HL-60/S4 (cell line): ENCODE data around the gene SPG7.
"Not testable (repeated sequence)": the region's sequence is repeated elsewhere in the genome, so short reads cannot be mapped to it uniquely, and the experiment has no call there.

Experiments
- in situ Hi-C: fragments of 300-500 bp; cut with MboI; formaldehyde crosslinking; loops from 2 replicates; pipeline ENCODE4 v1.14.3; 2022; ENCODE audit warnings: low sequenced_read_pairs

Gene SPG7

DNA sequence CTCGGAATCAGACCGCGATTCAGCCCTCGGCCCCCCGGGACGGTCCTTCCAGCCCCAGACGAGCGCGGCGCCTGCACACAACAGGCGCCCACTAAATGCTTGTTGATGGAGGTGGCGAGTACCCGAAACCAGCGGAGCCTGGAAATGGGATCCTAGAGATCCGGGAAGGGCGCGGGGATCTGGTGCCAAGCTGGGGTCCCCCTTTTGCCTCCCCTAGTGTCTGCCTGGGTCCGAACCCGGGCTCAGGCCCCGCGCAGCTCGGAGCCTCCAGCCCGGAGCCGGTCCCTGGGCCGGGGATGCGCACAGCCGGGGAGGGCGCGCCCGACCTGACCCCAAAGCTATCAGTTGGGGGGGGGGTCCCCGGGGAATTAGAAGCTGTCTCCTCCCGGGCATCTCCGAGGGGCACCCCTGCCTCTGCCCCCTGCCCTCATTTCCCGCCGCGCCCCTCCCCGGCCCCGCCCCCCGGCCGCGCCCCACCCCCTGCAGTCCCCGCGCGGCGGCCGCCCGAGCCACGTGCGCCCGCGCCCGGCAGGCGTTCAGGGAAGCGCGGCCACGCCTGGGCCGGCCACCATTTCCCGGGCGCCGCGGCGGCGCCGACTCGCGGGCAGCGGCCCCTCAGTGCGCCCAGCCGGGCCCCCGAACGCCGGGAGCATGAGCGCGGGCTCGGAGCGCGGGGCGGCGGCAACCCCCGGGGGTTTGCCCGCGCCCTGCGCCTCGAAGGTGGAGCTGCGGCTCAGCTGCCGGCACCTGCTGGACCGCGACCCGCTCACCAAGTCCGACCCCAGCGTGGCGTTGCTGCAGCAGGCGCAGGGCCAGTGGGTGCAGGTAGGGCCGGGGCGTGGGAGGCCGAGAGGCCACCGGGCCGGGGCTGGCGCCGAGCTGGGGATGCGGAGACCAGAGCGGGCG lies 67.3 kb downstream of the SPG7 start, which contains the start of gene CPNE7:
Gene CPNE7, plus strand, starts transcription at position 512 of the 906 bp plus-strand sequence. Its CDS starts 140 bp downstream, at position 652.
- in situ Hi-C loops: no loop called here

DNA sequence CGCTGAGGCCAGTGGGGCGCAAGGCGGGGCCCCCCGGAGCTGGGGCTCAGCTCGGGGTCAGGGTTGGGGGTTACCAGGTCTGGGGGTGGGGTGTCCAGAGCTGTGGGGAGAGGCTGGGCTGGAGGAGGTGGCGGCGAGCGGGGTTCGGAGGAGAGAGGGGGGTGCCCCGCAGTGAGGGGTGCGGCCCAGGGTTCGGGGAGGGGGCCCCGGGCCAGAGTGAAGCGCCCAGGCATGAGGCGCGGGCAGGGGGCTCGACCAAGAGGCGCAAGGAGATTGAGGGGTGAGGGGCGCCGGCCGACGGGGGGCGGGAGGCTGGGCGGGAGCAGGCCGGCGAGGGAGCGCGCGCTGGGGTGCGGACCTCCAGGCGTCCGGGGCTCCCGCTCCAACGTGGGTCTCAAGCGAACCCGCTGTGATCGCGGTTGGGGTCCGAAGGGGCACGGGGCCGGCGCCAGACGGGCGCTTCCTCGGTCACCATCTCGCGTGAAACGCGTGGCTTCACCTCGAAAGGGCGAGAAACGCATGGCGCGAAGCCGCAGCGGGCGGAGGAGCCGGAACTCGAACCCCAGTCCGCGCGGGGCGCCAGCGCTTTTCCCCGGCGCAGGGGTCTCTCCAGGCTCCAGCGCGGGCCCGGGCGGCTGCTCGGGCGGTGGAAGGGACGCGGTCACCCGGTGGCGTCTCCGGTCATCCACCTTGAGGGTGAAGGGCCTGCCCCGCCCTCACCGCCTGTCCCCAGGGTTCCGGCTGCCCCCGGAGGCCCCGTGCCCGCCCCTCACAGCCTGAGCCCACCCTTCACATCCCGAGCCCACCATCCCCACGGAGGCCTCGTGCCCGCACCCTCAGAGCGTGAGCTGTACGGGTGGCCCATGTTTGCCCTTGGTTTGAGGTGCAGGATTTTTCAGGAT lies 68.2 kb downstream of the SPG7 start:
- in situ Hi-C loops: no loop called here

DNA sequence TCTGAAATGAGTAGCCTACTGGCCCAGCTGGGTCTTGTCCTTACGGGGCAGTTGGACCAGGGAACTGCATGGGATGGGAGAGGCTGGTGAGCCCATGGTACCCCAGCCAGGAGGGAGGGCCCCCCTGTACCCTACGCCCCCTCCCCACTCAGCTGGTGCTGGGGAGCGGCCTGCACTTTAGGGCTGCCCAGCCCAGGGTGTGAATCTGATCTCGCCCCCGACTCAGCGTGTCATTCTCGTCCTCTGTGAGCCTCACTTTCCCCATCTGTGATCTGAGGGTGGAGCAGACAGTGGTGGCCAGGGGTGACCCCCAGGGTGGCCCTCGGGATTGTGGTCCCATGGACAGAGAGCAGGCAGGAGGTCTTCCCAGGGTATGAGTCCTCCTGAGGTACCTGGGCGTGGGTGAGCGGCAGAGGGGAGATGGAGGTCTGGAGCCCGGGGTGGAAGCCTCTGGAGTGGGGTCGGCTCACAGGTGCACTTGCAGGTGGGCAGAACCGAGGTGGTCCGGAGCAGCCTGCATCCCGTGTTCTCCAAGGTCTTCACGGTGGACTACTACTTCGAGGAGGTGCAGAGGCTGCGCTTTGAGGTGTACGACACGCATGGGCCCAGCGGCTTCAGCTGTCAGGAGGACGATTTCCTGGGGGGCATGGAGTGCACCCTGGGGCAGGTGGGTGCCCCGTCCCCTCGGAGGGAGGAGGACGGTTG lies 69.0 kb downstream of the SPG7 start:
- in situ Hi-C loops: no loop called here

DNA sequence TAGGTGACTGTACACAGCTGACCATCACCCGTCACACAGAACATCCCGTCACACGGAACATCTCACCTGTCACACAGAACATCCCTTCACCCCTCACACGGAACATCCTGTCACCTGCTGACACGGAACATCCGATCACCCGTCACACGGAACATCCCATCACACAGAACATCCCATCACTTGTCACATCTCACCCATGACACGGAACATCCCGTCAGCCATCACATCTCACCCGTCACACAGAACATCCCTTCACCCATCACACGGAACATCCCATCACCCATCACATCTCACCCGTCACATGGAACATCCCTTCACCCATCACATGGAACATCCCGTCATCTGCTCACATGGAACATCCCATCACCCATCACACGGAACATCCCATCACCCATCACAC lies 71.1 kb downstream of the SPG7 start:
- in situ Hi-C loops: no loop called here

DNA sequence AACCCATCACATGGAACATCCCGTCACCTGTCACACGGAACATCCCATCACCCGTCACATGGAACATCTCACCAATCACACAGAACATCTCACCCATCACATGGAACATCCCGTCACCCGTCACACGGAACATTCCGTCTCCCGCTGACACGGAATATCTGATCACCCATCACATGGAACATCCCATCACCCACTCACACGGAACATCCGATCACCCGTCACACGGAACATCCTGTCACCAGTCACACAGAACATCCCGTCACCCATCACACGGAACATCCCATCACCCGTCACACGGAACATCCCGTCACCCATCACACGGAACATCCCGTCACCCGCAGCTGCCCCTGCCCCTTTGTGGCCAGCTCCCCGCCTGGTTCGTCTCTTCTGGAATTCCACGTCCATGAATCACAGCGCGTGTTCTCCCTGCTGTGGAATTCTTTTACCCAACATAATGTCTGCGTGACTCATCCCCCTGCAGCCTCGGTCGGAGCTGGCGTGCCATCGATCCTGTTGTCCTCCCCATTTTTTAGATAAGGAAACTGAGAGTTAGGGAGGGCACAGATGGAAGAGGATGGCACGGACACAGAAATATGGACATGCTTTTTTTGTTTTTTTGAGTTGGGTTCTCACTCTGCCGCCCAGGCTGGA lies 73.0 kb downstream of the SPG7 start:
- in situ Hi-C loops: no loop called here

DNA sequence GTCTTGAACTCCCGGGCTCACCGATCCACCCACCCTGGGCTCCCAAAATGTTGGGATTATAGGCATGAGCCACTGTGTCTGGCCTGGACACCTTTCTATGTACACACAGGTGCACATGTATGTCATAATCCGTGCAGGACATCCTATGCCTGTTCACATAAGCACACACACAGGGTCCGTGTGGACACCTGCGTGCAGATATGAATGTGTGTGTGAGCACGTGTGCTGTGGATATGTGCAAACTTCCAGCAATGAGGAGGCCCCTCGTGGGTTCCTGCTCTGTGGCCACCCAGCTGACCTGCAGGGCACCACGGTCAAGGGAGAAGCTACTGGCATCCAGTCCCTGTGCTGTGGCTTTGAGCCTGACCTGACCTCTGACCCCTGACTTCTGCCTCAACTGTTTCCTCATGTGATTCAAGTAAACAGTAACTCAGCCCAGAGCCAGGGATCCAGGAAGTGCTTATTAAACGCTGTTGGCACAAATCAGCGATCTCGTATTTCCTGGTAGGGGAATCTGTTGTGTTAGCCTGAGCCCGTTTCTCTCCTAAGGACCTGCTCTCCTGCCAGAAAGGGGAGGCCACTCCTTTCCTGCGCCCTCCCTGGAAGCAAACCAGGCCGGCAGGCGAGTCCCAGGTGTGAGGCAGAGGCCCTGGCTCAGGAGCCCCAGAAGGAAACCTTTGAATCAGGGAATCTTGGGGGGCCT lies 73.8 kb downstream of the SPG7 start:
- in situ Hi-C loops: no loop called here

DNA sequence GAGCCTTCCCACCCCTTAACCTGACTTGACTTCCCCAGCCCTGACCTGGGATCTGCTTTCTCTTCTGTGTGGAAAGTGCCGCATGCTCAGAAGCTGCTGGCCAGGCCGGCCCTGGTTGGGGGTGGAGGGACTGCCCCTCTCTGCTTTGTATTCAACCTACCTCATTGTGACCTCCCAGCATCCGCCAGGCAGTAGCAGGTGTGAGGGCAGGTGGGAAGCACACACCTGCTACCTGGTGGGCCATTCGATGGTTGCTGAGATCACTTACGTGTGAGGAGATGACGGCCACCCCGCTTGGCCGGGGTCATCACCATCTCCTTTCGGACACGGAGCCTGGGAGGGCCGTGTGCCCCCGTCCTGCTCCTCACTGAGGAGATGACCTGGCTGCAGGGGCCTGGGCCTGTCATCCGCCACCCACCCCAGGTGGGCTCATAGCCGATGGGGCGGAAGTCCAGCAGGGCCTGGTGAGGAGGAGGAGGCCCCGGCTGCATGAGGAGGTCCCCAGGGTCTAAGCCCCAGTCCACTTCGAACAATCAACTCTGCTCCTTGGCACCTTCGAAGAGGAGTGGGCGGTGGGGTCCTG lies 74.5 kb downstream of the SPG7 start:
- in situ Hi-C loops: no loop called here

DNA sequence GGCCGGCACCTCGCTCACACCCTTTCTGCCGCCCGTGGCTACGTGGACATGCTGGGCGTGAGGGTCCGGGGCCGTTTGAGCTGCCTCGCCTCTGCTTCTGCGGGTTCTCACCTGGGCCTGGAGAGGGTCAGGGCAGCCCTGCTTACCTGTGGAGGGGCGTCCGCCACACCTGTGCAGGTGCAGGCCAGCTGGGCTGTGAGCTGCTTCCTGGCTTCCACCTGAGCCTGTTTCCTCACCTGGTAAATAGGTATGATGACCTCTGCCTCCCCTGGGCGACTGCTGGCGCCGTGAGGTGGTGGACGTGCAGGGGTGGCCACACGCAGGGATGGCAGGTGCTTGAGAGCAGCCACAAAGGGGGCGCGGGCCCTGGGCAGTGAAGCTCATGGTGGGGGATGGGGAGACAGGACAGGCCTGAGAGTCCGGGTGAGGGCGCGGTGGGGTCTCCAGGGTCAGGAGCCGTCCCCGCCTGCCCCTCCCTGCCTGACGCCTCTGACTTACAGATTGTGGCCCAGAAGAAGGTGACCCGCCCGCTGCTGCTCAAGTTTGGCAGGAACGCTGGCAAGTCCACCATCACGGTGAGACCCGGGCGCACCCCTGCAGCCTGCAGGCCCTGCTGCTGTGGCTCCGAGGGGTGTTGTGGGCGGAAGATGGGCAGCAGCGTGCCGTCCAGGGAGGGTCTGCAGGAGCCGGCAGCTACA lies 75.1 kb downstream of the SPG7 start:
- in situ Hi-C loops: no loop called here

DNA sequence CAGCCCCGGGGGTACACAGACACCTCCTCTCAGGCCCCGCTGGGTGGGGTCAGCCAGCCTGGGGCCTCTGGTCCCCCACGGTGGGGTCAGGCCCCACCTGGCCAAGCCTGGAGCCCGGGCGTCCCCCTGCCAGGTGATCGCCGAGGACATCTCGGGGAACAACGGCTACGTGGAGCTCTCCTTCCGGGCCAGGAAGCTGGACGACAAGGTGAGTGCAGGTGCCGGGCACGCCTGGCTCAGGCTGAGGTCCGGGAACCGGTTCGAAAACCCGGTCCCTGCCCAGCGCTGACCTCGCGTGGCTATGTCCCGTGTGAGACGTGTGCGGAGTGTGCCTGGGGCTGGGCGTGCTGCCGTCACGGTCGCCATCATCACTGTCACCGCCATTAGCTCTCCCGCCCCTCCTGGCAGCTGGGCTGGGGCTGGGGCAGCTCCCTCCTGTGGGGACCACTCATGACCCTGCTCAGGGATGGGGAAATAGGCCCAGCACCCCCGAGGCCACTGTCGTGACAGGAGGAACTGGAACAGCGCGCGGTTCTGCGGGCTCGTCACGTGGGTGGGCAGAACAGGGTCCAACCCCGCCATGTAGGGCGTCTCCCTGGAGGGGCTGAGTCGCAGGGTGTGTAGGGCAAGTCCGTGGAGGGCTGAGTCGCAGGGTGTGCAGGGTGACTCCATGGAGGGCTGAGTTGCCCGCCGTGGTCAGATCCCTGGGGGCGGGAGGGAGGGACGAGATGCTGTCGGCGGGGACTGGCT lies 75.9 kb downstream of the SPG7 start:
- in situ Hi-C loops: no loop called here

DNA sequence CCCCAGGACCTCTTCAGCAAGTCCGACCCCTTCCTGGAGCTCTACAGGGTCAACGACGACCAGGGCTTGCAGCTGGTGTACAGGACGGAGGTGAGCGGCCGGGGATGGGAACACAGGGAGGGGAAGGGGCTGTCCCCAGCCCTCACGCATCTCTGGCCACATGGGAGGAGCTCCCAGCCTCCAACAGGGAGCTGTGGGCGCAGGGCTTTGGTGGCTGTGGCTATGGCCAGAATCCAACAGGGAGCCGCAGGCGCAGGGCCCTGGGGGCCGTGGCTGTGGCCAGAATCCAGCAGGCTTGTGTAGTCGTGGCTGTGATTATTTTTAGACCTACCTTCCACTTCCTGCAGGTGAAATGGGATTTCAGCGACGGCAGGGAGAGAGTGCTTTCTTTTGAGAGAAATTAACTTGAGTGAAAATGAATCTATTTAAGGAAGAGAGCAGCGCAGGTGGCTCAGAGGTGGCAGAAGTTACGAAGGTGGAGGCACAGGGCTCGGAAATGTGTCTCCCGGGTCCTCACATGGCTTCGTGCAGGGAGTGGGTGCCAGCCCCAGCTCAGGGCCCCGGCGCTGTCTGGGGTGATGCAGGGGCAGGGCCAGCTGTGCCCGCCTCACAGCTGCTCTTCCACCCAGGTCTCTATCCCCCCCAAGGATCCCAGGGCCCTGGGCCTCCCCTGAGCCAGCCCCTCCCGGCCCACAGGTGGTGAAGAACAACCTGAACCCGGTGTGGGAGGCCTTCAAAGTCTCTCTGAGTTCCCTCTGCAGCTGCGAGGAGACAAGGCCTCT lies 76.8 kb downstream of the SPG7 start:
- in situ Hi-C loops: no loop called here

DNA sequence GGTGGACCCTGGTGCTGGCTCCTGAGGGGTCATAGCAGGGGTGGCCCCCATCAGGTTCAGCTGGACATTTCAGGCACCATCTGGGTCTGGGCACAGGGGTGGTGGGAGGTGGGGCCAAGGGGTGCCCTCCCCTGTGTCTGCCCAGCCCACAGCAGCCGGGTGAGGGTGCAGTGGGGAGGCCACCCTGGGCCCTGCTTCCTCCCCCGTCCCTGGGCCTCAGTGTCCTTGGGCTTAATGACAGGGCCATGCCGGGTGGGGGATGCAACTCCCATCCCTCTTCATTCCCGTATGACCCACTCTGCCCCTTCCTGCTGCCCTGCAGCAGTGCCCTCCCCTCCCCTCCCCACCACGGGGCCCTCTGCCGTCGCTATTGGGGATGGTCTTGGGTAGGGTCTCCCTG lies 78.0 kb downstream of the SPG7 start:
- in situ Hi-C loops: no loop called here

DNA sequence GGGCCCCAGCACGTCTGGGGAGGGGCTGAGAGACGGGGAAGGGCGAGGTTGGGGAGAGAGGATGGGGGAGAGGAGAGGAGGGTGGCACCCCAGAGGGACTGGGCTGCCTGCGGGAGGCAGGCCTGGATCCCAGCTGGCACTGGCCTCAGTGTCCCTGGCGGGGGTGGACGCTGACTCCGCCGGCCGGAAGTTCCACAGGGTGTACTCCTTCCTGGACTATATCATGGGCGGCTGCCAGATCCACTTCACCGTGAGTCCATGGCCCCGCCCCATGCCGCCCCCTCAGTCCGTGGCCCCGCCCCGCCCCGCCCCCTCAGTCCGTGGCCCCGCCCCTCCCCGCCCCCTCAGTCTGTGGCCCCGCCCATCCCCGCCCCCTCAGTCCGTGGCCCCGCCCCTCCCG lies 78.7 kb downstream of the SPG7 start:
- in situ Hi-C loops: no loop called here

DNA sequence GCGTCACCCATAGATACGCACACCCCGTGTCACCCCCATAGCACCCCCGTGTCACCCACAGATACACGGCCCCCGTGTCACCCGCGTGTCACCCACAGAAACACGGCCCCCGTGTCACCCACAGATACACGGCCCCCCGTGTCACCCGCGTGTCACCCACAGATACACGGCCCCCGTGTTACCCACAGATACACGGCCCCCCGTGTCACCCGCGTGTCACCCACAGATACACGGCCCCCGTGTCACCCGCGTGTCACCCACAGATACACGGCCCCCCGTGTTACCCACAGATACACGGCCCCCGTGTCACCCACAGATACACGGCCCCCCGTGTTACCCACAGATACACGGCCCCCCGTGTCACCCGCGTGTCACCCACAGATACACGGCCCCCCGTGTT lies 79.5 kb downstream of the SPG7 start:
- in situ Hi-C loops: not testable (repeated sequence)

DNA sequence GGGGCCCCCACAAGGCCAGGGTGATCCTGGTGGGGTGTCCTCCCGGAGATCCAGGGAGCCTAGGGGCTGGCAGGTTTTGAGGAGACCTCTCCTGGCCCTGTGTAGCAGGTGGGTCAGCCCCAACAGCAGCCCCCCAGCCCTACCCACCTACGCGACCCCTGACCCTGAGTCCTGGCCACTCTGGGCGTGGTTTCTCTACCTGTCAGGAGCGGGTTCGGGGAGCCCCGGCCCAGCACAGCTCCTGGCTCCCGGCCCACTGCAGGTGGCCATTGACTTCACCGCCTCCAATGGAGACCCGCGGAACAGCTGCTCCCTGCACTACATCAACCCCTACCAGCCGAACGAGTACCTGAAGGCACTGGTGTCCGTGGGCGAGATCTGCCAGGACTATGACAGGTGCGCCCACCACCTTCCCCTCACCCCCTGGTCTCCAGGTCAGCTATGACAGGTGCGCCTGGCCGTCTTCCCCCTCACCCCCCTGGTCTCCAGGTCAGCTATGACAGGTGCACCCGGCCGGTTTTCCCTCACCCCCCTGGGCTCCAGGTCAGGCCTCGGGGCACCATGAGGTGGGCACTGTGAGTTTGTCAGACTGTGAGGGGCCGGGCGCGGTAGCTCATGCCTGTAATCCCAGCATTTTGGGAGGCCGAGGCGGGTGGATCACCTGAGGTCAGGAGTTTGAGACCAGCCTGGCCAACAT lies 80.4 kb downstream of the SPG7 start:
- in situ Hi-C loops: no loop called here

DNA sequence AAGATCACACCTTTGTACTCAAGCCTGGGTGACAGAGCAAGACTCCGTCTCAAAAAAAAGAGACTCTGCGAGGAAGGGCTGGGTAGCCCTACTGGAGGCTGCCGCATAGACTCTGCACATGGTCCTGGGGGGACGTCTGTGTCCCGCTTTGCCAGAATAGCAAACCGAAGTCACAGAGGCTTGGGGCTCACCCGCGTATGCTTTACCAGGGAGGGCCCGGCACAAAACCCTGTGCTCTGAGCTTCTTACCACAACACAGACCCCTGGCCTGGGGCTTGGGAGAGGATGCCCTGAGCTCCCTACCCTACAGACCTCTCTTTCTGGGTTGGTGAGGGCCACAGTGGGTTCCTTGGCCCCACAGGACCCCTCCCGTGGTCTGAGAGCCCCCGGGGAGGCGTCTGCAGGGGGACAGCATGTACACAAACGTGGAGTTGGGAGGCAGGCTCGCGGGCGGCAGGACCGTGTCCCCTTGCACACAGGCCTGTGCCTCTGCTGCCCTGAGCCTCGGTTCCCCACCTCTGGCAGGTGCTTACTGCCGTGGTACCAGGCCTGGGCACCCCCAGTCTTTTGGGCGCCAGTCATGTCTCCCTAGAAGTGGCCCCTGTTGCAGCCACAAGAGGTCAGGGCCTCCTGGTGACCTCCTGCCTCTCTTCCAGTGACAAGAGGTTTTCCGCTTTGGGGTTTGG lies 81.2 kb downstream of the SPG7 start:
- in situ Hi-C loops: no loop called here

DNA sequence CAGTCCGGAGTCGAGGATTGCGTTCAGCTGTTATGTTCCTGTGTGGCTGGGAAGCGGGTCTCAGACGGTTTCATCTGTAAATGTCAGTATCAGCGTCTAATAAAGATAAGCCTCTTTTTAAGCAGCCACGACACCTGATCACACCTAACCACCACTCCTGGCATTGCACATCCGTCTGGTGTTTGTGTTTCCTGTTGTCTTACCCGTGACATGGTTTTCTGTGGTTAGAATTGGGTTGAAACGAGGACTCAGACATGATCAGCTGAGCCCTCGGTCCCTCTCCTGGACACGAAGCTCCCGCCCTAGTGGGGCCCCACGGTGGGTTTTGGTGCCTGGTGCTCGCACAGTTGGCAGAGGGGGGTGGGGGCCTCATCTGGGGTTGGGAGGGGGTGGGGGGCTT lies 85.6 kb downstream of the SPG7 start:
- in situ Hi-C loops: no loop called here
